Measurements from ENCODE around the gene FXYD5.

Gene FXYD5, protein sequence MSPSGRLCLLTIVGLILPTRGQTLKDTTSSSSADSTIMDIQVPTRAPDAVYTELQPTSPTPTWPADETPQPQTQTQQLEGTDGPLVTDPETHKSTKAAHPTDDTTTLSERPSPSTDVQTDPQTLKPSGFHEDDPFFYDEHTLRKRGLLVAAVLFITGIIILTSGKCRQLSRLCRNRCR

DNA sequence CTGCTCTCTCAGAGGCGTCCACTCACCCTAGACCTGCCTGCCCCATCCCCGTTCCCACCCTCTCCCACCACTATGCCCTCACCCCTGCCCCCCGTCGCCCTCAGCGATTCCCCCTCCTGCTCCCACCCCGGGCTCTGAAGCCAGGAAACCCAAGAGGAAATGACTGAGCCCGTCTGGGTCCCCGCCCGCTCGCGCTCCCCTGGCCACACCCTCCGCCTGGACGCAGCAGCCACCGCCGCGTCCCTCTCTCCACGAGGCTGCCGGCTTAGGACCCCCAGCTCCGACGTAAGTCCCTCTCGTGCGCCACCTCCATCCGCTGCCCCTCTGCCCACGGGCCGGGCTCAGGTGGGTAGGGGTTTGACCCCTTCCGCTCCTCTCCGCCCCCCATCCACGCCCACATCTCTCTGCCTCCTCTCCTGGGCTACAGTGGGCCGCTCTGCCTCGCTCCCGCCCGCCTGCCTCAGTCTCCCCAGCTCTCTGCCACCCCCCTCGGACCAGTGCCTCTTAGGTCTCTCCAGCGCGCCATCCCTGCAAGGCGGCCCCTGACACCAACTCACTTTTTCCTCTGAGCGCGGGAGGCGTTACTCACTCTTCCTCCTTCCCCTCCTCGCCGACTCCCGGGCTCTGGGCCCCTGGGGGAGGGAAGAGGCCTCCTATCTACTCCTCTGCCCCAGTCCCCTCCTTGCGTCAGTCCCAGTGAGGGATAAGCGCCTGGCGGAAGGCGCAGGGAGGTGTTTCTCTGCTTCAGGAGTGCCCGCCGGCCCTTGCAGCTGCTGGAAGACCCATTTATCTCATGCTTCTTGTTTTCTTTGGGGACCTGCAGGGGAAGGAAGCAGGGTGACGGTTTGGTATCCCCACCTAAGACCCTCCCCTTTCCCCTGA is at the start of gene FXYD5:
FXYD5 (plus strand) TSS at position 211 of the 882 bp plus-strand sequence. CDS start 816 bp downstream, outside the sequence.
- peak; percentile 66 to 79 for DNase-seq (ENCODE audit: low read depth in 2 of 2)

DNA sequence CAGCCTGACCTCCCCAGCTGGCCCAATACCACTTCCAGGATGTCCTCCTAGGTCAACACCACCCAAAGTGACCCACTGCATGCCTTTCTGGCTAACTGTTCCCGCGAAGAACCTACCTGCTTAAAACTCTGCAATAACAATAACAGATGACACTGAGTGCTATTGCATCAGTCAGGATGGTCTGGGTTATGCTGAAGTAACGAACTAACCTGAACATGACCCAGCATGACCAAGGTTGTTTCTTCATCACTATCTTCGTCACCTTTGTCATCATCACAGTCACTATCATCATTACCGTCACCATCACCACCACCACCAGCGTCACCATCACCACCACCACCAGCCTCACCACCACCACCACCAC is 49.5 kb upstream of the FXYD5 start:
- DNase-seq (ENCODE audit: low read depth in 2 of 2) = no peak

DNA sequence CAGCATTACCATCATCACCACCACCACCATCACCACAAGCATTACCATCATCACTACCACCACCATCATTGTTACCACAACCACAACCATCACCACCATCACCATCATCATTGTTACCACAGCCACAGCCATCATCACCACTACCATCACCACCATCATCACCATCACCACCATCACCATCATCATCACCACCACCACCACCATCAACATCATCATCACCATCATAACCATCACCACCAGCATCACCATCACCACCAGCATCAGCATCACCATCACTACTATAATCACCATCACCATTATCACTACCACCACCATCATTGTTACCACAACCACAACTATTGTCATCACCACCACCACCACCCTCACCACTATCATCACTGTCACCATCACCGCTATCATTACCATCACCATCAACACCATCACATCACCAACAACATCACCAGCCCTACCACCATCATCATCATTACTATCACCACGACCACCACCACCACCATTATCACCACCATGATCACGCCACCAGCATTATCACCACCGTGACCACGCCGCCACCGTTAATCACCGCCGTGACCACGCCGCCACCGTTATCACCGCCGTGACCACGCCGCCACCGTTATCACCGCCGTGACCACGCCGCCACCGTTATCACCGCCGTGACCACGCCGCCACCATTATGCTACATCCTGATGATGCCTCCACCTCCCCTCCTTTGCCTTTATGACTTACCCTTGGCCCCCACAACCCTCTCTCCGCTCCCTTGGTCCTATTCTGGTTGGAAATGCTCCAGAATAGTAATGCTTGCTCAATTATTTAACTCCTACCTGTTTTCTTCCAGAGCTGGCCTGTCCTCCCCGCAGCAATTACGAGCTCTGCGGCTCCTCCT is 48.9 kb upstream of the FXYD5 start:
- no peak for DNase-seq (ENCODE audit: low read depth in 2 of 2)

DNA sequence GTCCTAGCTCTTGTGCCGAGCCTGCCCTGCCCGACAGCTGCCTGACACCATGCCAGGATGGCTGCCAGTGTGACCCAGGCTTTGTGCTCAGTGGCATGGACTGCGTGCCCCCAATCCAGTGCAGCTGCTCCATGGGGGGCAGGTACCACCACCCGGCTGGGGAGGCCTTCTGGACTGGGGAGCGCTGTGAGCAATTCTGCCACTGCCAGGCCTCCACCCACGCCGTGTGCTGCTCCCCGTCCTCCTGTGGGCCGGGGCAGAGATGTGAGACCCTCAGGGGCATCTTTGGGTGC is 48.3 kb upstream of the FXYD5 start:
- DNase-seq (ENCODE audit: low read depth in 2 of 2) = no peak

DNA sequence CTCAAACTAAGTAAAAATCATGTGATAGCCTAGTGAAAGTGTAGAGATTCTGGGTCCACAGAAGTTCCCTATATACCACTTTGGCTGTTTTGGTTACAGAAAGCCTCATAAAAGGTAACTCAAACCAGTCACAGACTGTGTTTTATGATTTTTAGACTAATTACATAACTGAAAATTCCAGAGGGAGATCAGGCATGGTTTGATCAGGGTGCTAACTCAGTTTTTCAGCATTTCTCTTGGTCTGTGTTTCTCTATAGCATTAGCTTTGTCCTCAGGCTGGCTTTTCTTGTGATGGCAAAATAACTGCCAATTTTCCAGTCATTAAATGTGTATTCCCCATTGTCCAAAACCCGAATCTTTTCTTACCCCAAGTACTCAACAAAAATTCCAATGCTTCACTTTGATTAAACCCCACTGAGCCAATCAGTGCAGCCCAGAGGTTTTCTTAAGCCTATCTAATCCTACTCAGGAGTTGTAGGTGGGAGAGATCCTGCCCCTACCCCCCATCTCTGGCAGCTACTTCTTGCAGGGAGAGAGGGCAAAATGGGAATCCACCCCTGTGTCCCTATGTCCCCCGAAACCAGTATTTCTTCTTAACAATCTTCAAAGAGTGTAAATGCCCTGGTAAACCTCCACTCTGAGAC is 47.5 kb upstream of the FXYD5 start:
- no peak for DNase-seq (ENCODE audit: low read depth in 2 of 2)

DNA sequence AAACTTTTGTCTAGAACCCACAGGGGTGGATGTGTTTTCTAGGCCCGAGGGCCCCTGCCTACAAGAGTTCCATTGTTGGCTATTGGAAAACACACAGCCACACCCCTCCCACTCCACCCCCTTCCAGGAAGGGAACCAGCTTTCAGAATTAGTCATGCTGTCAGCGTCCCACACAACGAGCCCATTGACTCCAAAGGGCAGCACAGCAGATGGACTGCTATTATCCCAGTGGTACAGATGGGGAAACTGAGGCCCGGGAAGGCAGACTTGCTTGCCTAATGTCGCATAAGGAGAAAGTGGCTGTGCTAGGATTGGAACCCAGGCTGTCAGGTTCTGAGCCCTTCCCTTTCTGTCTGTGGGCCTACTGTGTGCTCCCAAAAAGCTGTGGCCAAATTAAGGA is 47.0 kb upstream of the FXYD5 start:
- DNase-seq (ENCODE audit: low read depth in 2 of 2) = no peak

DNA sequence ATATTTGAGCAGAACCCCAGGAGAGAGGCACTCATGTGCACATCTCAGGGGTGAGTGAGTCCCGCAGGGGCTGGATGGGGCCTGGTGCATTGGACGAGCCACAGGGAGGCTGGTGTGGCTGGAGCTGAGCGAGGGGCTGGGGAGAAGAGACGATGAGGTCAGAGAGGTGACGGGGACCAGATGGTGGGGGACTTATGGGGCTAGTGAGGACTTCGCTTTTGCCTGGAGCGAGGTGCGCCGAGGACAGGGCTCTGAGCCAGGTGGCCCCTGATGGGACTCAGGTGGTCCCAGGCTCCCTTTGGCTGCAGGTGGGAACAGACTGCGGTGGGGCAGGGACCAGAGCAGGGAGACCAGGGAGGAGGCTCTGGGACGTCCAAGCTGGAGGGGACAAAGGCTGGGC is 45.8 kb upstream of the FXYD5 start:
- no peak for DNase-seq (ENCODE audit: low read depth in 2 of 2)

DNA sequence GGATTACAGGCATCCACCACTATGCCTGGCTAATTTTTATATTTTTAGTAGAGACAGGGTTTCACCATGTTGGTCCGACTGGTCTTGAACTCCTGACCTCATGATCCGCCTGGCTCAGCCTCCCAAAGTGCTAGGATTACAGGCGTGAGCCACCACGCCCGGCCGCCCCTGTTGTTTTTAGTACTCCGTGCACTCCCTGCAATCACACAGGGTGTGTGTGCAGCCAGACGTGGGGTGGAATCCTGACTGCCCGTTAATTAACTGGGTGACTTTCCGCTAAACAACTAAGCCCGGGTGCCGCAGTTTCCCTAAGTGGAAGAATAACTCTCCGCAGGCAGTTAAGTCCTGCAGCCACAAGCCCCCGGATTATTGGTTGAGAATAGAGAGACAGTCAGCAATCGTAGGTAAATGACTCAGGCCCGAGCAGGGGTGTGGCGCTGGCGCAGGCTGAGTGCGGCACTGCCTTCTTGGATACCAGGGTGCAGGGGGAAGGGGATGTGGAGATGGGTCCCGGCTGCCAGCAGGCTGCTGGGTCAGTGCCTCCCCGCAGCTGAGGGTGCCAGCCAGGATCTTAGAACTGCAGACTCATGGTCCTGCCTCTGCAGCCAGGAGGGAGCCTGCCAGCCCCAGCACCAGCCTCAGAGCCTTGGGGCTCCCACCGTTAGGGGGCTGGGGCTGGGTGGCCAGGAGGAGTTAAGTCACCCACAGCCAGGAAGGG is 45.0 kb upstream of the FXYD5 start:
- no peak for DNase-seq (ENCODE audit: low read depth in 2 of 2)

DNA sequence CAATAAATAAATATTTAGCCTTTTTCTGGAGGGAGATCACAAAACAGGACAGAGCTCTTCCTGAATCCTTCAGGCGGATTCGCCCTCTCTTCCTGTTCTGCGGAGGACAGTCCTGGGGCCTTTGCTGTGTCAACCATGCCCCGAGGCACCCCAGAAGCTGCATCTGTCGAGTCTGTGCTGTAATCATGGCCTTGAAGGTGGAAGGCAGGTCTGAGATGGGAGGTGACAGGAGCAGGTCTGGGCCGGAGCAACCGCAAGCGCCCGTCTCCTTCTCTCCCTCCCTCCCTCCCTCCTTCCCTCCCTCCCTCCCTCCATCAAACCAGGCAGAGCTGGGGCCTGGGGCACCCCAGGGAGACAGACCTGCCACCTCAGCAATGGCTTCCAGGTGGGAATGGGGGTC is 43.6 kb upstream of the FXYD5 start:
- no peak for DNase-seq (ENCODE audit: low read depth in 2 of 2)

DNA sequence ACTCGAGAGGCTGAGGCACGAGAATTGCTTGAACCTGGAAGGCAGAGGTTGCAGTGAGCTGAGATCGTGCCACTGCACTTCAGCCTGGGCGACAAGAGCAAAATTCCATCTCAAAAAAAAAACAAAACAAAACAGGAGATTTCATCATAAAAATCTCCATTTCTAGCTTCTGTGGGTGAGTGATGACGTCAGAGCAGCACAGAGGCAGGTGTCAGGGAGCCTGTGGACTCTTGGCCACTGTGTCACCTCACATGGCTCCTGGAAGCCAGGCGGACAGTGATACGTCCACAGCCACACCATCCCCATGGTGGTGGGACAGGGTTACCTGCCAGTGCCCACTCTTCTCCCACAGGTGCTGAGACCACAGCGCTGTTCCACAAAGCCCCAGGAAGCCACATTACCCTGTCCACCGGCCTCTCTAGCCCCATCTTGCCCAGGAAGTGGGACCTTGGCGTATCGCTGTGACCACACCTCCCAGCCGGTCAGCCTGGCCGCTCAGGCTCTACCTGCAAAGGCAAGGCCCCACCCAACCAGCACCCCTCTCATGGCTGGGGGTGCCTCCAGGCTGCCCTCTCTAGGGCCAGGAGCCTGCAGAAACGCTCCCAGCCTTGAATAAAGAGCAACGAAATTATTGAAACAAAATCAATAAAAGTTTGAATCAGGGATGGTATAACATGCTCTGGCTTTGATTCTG is 41.4 kb upstream of the FXYD5 start:
- no peak for DNase-seq (ENCODE audit: low read depth in 2 of 2)

DNA sequence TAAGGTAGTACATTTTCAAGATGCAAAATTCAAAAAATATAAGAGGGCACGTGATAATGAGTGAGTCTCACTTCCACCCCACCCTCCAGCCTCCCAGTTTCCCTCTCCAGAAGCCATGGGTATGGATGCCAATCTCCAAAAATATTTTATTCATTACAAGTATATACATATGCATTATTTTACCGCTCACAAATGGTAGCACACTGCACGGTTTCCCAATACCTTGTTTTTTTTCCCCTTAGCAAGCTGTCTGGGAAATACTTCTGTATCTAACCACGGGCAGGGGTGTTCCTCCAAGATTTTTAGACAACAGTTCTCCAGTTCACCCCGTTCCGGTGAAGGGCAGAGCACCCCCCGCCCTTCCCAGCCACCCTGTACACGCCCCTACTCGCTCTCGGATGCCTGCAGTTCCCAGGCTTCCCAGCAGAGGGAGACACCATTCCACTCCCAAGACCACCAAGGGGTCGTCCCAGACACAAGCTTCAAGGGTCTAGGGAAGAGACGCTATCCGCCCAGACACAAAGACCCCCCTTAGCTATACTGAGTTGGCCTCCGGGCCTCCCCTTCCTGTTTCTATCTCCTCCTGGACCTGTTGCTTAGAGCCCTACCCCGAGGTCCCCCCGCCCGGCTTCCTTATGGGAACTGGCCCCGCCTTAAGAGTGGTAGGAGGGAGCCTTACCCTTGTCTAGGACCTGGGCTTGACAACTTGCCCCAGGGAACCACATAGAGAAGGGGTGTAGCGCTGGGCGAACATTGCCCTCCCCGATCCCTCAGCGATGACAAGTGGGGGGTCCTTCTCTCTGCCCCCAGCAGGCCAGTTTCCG is 40.0 kb upstream of the FXYD5 start:
- peak; percentile 28 to 35 for DNase-seq (ENCODE audit: low read depth in 2 of 2)

DNA sequence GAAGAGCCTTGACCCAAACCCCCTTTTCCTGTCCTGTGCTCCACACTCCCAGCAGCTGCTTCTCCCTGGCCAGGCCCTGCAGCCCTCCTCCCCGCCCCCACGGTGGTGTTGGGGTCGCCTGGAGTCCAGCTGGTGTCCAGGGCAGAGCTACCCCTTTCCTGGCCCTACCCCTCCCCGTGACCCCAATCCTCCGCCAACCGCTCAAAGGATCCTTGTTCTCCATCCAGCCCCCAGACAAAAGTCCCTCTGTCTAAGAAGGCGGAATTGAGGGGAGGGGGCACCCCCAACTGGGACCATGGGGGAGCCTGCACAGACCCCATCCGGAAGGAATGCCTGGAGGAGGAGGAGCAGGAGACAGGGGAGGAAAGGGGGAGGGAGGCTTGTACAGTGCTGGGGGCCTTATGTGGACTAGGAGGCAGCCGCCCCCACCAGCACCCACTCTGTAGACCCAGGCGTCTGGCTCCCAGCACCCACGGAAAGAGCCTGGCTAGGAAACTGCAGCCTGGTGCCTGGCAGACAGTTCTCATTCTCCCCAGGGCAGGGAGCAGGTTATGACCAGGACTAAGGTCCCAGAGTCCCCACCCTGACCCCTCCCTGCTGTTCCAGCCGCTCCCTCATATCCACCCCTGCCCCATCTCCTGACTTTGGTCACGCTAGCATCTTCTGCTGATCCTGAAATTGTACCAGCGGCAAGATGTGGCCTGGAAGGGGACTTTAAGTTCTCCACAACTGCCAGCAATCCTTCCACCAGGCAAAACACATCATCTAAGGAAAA is 39.2 kb upstream of the FXYD5 start, which contains the start of gene FXYD3:
FXYD3 (plus strand) TSS at position 647 of the 775 bp plus-strand sequence. CDS start 3,554 bp downstream, outside the sequence.
- no peak for DNase-seq (ENCODE audit: low read depth in 2 of 2)

DNA sequence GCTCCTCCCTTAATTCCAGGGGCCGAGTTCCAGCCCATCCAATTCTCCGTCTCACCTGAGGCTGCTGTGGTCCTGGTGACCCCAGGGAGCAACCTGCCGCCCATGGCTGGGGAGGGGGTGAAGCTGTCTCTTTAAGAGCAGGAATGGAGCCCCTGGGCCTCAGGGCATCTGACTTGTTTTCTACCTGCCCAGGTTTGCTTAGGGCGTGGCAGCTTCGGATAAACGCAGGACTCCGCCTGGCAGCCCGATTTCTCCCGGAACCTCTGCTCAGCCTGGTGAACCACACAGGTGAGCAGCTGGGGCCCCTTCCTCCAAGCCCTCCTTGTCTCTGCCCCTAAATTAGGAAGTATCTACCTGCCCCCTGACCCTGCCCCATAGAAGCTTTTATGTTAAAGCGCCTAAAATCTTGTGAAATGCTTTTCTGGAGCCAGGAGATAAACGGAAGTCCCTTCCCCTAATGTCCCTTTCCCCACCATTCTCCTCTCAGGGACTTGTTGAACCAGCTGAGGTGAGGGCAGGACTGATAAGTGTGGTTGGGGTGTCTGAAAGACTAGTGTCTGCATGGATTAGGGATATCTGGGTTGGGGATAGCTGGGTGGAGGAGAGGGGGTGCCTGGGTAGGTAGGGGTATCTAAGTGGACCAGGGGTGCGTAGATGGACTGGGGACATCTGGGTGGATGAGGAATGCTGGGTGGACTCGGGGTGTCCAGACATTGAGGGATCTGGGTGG is 38.3 kb upstream of the FXYD5 start:
- no peak for DNase-seq (ENCODE audit: low read depth in 2 of 2)

DNA sequence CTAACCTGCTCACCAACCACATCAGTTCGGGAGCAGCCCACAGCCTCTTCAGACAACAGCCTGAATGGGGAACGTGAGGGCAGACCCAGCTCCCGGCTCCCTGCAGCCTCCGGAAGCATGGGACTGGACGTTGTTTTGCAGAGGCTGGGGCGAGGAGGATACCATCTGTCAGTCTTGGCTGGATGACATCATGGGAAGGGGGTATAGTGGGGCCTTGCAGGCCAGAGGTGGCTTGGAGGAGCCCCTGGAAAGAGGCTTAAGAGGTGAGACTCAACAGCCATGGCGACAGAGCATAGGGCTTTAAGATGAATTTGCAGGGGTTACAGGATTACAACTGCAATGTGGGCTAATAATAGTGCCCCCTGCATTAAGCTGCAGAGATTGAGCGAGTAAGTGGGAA is 37.4 kb upstream of the FXYD5 start:
- DNase-seq (ENCODE audit: low read depth in 2 of 2) = no peak

DNA sequence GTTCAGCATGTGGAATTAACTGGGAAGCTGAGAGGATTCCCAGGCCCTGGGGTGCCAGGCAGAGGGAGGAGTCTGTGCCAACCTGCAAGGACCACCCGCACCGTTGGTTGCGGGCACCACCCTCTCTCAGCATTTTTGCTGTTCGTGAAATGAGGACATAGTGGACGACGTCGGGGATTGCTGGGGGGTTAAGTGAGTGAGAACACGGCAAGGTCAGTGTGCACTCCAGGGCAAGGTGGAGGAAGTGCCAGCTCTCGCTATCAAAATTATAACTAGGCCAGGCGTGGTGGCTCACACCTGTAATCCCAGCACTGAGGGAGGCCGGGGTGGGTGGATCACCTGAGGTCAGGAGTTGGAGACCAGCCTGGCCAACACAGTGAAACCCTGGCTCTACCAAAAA is 36.7 kb upstream of the FXYD5 start:
- no peak for DNase-seq (ENCODE audit: low read depth in 2 of 2)

DNA sequence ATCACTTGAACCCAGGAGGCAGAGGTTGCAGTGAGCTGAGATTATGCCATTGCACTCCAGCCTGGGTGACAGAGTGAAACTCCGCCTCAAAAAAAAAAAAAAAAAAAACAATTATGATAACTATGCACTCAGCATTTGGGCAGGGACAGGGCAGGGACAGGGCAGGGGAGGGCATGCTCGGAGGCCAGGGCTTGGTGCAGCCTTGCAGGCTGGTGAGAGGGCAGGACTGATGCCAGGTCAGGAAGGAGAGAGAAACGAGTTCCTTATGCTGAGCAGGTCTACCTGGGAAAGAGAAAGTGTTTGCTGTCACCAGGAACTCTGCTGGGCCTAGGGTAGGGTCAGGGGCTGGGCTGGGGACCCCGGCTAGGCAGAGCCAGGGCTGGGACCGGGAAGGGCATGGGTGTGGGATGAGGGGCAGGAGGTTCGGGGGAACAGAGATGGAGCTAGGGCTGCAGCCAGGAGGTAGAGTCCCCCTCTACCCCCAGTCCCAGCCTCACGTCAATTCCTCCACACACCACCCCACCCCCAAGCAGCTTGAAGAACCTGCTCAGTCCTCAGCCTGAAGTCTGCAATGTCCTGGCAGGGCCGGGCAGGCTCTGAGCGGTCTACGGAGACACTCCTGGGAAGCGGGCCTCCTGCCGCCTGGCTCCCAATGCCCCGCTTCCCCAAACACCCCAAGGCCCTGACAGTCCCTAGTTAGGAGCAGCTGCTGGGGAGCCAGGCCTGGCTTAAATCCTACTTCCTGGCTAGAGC is 36.1 kb upstream of the FXYD5 start:
- no peak for DNase-seq (ENCODE audit: low read depth in 2 of 2)

DNA sequence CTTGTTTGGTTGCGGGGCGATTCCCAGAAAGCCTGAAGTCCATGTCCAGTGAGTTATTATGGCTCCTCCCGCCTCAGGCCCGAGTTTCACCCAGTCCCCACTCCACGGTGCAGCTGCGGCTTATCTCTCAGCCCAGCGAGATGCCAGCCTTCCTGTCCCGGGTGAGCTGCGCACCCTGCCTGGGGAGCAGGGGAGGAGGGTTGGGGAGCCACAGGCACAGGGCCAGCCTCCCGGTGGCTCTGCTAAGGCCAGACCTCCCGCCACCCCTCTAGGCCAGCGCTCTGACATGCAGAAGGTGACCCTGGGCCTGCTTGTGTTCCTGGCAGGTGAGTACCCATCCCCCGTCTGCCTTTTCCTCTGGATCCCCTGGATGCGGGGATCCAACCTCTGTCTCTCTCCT is 35.4 kb upstream of the FXYD5 start:
- no peak for DNase-seq (ENCODE audit: low read depth in 2 of 2)

Measured in stimulated activated CD8-positive, alpha-beta memory T cell treated with anti-CD3 and anti-CD28 coated beads, Interleukin-15, amount 100 ng/mL, for 4 hours (primary cell).